GM18907 (cell line): ENCODE measurements around the gene NGRN.
"Not testable (repeated sequence)": the region's sequence is repeated elsewhere in the genome, so short reads cannot be mapped to it uniquely, and the experiment has no call there.

Experiments
- ATAC-seq: cut with Tn5 transposase; IDR thresholded peaks from one replicate; pipeline ENCODE4 v1.9.1; 2021; ENCODE audit warnings: mild to moderate bottlenecking, moderate library complexity; ENCODE audit not compliant: unreplicated experiment

The NGRN gene

GRCh38 chr15:90281637-90282036 lies 16.2 kb downstream of the NGRN start:
- ATAC-seq: not testable (repeated sequence)

DNA sequence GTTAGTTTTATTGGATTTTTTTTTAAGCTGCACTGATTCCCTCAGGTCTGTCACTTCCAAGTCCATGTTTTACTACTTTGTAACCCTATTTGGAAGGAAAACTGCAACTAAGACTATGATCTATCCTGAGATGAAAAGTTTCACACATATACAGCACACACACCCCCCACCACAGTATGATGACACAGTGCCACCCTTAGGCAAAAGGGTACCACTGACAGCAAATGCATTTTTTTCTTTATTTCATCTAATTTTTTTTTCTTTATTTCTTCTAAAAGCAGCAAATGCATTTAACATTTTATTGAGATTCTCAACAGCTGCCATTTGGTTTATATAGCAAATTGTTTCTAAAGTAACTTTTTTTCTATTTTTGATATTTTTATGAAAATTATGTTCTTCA lies 21.2 kb downstream of the NGRN start:
- ATAC-seq: no peak

- no peak for ATAC-seq
These were observed 21.6 kb downstream of the NGRN start for GRCh38 chr15:90287101-90287500.

DNA sequence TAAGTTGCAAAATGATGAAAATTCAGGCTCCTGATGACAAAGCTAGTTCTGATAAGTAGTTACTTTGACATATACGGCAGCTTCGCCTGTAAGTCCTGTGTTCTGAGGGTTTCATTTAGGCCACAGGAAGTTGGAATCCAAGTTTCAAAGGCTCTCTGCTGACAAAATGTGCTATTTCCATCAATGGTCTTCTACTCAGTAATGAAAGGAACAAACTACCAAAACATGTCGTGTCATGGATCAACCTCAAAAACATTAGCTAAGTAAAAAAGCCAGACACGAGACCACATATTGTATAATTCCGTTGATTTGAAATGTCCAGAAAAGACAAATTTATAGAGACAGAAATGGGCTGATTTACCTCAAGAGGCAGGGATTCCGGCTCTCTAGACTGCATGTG lies 22.5 kb downstream of the NGRN start:
- ATAC-seq: no peak

DNA sequence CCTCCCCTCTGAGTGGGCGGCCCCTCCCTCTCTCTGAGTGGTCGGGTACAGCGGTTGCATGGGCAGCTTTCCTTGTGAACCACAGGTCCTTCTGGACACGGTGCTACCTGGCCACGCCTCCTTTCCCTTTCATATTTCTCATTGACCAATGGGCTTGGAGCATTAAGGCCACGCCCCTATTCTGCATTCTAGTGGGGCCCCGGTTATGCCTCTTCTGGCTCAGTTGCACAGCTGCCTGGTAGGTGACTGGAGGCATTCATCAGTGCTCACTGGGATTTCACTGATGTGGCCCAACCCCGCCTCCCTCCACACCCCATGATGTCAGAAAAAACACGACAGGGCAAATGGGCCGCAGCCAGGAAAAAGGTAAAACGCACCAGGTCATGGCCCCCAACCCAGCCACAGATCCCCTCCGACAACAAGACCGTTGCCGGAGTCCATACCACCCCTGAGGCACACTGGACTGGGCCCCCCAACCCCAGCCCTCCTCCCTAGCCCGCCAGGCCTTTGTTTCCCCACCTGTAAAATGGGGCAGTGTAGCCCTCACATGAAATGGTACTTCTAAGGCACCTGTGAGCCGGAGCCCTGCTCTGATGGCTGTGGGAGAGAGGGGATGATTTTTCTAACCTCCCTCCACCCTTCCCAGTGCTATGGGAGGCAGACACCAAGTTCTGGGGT lies 26.3 kb downstream of the NGRN start:
- ATAC-seq: no peak

GRCh38 chr15:90293040-90293810 lies 27.8 kb downstream of the NGRN start:
- not testable (repeated sequence) for ATAC-seq

- ATAC-seq: no peak
These were observed 28.7 kb downstream of the NGRN start for GRCh38 chr15:90294159-90294558.

DNA sequence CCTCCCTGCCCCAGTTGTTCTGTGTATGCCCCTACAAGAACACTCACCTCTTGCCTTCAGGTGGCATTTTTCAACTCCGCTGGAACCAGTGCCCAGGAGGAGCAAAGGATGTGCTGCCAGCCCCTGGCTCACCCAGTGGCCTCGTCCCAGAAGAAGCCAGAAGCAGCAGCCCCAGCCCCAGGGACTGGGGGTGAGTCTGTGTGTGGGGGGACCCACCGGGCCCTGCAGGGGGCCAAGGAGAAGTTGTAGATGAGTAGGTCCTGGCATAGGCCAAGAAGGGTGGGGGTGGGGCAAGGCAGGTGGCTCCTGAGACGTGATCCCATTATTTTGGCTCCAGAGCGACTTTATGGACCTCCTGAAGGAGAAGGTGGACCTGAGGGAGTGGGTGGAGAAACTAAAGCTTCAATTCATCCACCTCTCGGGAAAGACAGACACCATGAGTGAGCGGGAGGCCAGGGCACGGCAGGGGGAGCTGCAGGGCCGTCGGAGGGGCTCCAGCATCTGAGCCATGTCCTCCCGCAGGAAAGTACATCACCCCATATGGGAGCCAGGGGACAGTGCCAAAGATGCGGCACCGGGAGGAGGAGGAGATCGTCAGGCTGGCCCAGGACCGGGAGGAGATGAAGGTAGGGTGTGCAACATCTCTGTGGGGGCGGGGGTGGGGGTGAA lies 29.3 kb downstream of the NGRN start:
- ATAC-seq: no peak

DNA sequence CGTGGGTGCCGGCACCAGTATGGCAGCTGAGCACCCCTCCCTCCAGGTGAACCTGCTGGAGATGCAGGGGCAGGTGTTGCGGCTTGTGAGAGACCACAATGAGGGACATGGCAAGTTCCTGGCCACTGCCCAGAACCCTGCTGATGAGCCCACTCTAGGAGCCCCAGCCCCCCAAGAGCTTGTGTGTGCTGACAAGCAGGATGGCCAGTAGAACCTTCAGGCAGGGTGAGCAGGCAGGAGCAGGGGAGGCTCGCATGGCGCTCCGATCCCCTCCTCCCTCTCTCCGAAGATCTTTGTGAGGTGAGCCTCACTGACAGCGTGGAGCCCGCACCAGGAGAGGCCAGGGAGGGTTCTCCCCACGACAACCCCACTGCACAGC lies 29.8 kb downstream of the NGRN start:
- no peak for ATAC-seq

GRCh38 chr15:90296316-90296884 lies 30.9 kb downstream of the NGRN start:
- ATAC-seq: not testable (repeated sequence)

GRCh38 chr15:90297021-90297420 lies 31.5 kb downstream of the NGRN start:
- ATAC-seq: no peak

DNA sequence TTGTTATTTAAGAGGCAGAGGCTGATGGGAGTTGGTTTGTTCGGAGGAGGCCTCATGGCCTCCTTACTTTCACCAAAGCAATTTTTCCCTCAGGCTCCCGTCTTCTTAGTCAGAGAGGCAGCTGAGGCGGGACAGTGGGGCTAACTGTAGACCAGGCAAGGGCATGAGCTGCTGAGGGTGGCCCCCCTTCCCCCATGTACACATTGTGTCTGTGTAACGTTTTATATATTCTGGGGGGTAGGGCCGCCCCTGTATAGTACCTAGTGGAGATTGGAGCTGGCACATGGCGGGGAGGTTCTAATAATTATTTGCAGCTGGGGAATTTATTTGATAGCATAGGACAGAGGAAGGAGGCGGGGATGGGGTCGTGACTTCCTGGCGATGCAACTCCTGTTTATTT lies 35.1 kb downstream of the NGRN start:
- no peak for ATAC-seq

DNA sequence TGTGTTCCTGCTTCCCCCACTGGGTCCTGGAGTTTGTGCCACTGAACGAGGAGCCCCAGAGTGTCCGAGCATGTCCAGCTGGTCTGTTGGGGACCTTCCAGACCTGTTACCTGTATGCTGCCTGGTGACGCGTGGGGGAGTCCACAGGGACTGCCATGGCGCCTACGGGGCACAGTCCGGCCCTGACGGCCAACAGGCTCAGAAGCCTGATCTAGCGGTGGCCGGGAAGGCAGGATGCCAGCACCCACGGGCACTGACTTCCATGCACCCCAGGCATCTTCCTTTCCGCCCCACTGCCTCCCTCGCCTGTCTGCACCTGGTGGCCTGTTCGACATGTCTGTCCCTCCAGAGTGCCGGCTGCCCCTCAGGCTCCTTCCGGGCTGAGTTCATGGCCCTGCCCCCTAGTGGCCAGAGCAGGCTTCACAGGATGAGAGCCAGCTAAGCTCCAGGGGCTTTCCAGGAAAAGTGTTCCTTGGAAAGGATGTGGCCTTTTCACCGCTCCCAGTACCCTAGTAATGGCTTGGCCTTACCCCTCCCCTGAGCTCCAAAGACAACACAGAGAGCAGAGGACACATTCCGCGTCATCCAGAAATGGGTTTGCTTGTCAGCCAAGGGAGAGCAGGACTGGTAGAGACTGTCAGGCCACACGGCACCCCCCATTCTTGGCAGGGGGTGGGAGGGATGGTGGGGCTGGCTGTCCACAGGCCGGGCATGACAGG lies 35.7 kb downstream of the NGRN start:
- no peak for ATAC-seq

DNA sequence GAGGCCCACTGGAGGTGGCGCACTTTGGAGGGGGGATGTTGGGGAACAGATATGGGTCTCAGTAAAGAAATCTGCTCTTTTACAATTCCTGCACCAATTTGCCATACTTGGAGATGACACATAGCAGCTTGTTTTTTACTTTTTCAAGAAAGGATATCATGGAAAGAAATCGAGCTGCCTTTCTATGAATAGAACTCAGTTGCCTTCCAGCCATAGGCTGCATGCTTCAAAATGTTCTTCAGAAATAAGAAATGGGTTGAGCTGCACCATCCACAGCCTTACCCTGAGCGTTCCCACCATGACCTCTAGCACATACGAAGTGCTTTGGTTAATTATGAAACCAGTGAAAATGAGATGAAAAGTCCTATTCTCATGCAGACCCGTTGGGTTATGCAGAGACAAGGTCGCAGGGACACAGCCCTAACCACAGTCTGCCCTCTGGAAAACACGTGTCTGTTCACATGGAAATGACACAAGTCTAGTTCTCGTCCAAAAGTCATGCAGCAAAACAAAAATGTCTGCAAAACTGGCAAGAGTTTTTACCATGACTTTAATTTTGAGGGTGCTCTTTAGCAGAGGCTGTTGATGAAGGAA lies 36.3 kb downstream of the NGRN start:
- no peak for ATAC-seq

DNA sequence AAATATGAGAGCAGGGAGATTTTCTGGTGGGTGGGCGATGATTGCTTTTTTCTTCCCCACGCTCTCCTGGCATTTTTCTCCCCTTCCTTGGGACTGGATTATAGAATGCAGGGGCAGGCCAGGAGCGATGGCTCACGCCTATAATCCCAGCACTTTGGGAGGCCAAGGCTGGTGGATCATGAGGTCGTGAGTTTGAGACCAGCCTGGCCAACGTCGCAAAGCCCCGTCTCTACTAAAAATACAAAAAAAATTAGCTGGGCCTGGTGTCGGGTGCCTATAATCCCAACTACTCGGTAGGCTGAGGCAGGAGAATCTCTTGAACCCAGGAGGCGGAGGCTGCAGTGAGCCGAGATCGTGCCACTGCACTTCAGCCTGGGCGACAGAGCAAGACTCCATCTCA lies 39.9 kb downstream of the NGRN start:
- ATAC-seq: not testable (repeated sequence)

- ATAC-seq: no peak
These were observed 40.5 kb downstream of the NGRN start for GRCh38 chr15:90305932-90306331.

DNA sequence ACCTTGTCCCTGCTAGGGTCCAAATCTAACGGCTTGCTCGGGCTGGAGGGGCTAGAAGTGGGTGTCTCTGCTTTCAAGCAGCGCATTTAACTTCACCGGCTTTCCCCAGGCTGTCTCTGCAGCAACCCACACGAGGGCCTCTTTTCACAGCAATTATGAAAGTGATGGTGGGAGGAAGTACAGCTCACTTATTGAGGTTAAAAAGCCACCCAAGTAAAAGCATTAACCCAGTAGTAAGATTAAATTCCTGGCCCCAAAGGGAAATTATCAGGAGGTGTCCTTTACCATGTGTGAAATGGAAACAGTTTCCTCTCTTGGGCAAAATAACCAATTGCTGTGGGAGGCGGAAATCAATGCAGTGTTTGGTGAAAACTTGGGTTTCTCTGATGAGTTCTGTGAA lies 41.1 kb downstream of the NGRN start:
- no peak for ATAC-seq

DNA sequence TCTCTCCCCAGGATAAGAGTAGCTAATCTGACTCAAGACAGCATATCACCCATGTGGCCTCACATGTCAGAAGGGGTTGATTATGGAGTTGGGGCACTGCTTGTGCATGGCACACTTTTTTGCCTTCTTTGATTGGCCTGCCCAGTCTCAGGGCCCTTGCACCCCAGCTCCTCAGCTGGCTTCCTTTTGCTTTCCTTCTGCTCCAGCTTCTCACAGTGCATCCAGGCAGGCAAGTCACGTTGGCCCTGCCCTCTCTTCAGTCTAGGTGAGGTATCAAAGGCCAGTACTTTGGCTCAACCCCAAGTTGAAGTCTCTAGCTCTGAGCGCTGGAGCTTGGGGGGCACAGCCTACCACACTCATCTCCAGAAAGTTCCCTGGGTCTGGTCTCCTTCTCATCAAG lies 42.2 kb downstream of the NGRN start:
- no peak for ATAC-seq

GRCh38 chr15:90309020-90309419 lies 43.5 kb downstream of the NGRN start:
- ATAC-seq: no peak

GRCh38 chr15:90315278-90315982 lies 50.0 kb downstream of the NGRN start:
- no peak for ATAC-seq
